GM19193 (cell line): ENCODE data around the gene ENTPD5.

Experiments used
- POLR2A ChIP-seq: IDR thresholded peaks from 4 replicates; pipeline ENCODE4 v1.6.1; 2011; ENCODE audit not compliant: insufficient read depth, insufficient read length; ENCODE audit errors: extremely low read depth

The ENTPD5 gene

GRCh38 chr14:73924337-73924736 lies 94.8 kb downstream of the ENTPD5 start:
- no peak for TF ChIP-seq POLR2A

- TF ChIP-seq POLR2A = no peak
Observed at GRCh38 chr14:73916324-73916723, 102.8 kb downstream of the ENTPD5 start.

- no peak for TF ChIP-seq POLR2A
Observed at GRCh38 chr14:73913256-73913655, 105.8 kb downstream of the ENTPD5 start.

- TF ChIP-seq POLR2A = no peak
Observed at GRCh38 chr14:73909681-73910080, 109.4 kb downstream of the ENTPD5 start.
